Esophagus muscularis mucosa (tissue), 2 donors: Measurements from ENCODE around the gene PBX3.

Experiments used
- POLR2A ChIP-seq: fragments of 450-650 bp; IDR thresholded peaks from one replicate; pipeline ENCODE4 v1.6.1; 2017; ENCODE audit warnings: antibody characterized with exemption, moderate library complexity, mild to moderate bottlenecking, low read depth
- POLR2AphosphoS5 ChIP-seq, 2 donors: sonication (generic); formaldehyde crosslinking; IDR thresholded peaks; one replicate each; pipeline ENCODE4 v1.6.1; 2017; ENCODE audit warnings: antibody characterized with exemption in 2 of 2

- no peak for TF ChIP-seq POLR2AphosphoS5 (IDR thresholded peaks at IDR 0.05)
- no peak for TF ChIP-seq POLR2A
Observed at GRCh38 chr9:125743682-125744428, 3.3 kb upstream of the PBX3 start.
